ENCODE data around the gene PNN. TPM values are rescaled to one million over a fixed set of nuclear protein-coding genes. Genes with fewer than 3 reads are reported as not detected.

Gene PNN
- polyA plus RNA-seq, 1 donor (not counting 4 experiments of a cell fraction or from before 2014, with no cell fraction given): 30.6 TPM

DNA sequence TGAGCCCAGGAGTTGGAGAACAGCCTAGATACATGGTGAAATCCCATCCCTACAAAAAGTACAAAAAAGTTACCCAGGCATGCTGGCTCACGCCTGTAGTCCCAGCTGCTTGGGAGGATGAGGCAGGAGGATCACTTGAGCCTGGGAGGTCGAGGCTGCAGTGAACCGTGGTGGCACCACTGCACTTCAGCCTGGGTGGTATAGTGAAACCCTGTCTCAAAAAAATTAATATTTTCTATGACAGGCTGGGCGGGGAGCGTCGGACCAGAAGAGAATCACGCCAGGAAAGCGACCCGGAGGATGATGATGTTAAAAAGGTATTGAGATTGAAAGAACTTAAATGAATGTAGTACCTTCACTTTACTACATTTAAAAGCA lies 2.1 kb downstream of the PNN start:
- H3K36me3 ChIP-seq (ENCODE audit: control insufficient read depth in 2 of 2, extremely low read depth in 1 of 2, insufficient read depth in 2 of 2, low read length in 2 of 2): peaks cover 30 to 45% of the 10 kb centered on the region in 2 experiments
- no peak overlapping the region for H3K4me3 ChIP-seq (ENCODE audit: control insufficient read depth in 2 of 3, extremely low read depth in 1 of 3, insufficient read depth in 2 of 3, low read depth in 1 of 3, low read length in 3 of 3)
- no peaks in the 10 kb centered on the region for H3K9me1 ChIP-seq (ENCODE audit: control insufficient read depth, extremely low read depth, insufficient read depth, low read length)
- dilution Hi-C loops (cut with MboI; ENCODE audit: extremely low pct_ligation_motif_present, low sequenced_read_pairs): no loop called here
- no peak overlapping the region for H3K9ac ChIP-seq (ENCODE audit: control insufficient read depth, extremely low read depth, insufficient read depth, low read length)
- H2AFZ ChIP-seq (ENCODE audit: control insufficient read depth, low read length): no peak overlapping the region
- peaks cover 47% of the 10 kb centered on the region for H3K79me2 ChIP-seq (ENCODE audit: control insufficient read depth, insufficient read depth, low read length)
- H3K9me3 ChIP-seq (ENCODE audit: control insufficient read depth, low read depth, low read length): no peaks in the 10 kb centered on the region
- no peak overlapping the region for H3K4me2 ChIP-seq (ENCODE audit: control insufficient read depth, extremely low read depth, insufficient read depth, low read depth, low read length)
- no peak for FAIRE-seq
- DNase-seq (ENCODE audit: low read depth, low spot score): no peak
- no peaks in the 10 kb centered on the region for H4K20me1 ChIP-seq (ENCODE audit: control insufficient read depth, extremely low read depth, insufficient read depth, low read length)
- no peak for TF ChIP-seq CTCF (optimal IDR thresholded peaks at IDR 0.05 in 1 of 3, IDR thresholded peaks at IDR 0.05 in 1 of 3, conservative IDR thresholded peaks at IDR 0.05 in 1 of 3; ENCODE audit: extremely low read depth in 1 of 3, insufficient read depth in 2 of 3, low read length in 3 of 3)
- TF ChIP-seq EZH2 (IDR thresholded peaks at IDR 0.05; ENCODE audit: low read length): no peak
- H3K27me3 ChIP-seq (ENCODE audit: control insufficient read depth, extremely low read depth, insufficient read depth, low read length): no peaks in the 10 kb centered on the region
- H3K4me1 ChIP-seq (ENCODE audit: control insufficient read depth, extremely low read depth, insufficient read depth, low read length): peaks cover 10% of the 10 kb centered on the region
- no peak overlapping the region for H3K27ac ChIP-seq (ENCODE audit: control insufficient read depth, insufficient read depth, low read length)

DNA sequence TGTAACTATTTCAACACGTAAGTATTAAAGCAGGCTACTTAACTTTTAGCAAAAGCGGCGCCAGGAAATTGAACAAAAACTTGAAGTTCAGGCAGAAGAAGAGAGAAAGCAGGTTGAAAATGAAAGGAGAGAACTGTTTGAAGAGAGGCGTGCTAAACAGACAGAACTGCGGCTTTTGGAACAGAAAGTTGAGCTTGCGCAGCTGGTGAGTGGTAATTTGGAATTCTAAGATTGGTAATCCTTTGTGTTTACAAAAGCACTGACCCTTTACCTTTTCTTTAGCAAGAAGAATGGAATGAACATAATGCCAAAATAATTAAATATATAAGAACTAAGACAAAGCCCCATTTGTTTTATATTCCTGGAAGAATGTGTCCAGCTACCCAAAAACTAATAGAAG lies 4.0 kb downstream of the PNN start:
- peaks cover 47% of the 10 kb centered on the region for H3K79me2 ChIP-seq (ENCODE audit: control insufficient read depth, insufficient read depth, low read length)
- H3K4me1 ChIP-seq (ENCODE audit: control insufficient read depth, extremely low read depth, insufficient read depth, low read length): peaks cover 10% of the 10 kb centered on the region
- no peak overlapping the region for H3K27ac ChIP-seq (ENCODE audit: control insufficient read depth, insufficient read depth, low read length)
- no peak overlapping the region for H2AFZ ChIP-seq (ENCODE audit: control insufficient read depth, low read length)
- H4K20me1 ChIP-seq (ENCODE audit: control insufficient read depth, extremely low read depth, insufficient read depth, low read length): no peaks in the 10 kb centered on the region
- no peak overlapping the region for H3K9ac ChIP-seq (ENCODE audit: control insufficient read depth, extremely low read depth, insufficient read depth, low read length)
- H3K9me3 ChIP-seq (ENCODE audit: control insufficient read depth, low read depth, low read length): no peaks in the 10 kb centered on the region
- dilution Hi-C loops (cut with MboI; ENCODE audit: extremely low pct_ligation_motif_present, low sequenced_read_pairs): no loop called here
- no peaks in the 10 kb centered on the region for H3K27me3 ChIP-seq (ENCODE audit: control insufficient read depth, extremely low read depth, insufficient read depth, low read length)
- TF ChIP-seq EZH2 (IDR thresholded peaks at IDR 0.05; ENCODE audit: low read length) (no peak), CTCF (optimal IDR thresholded peaks at IDR 0.05 in 1 of 3, IDR thresholded peaks at IDR 0.05 in 1 of 3, conservative IDR thresholded peaks at IDR 0.05 in 1 of 3; ENCODE audit: extremely low read depth in 1 of 3, insufficient read depth in 2 of 3, low read length in 3 of 3) (no peak)
- FAIRE-seq (no peak), DNase-seq (ENCODE audit: low read depth, low spot score) (no peak)
- H3K36me3 ChIP-seq (ENCODE audit: control insufficient read depth in 2 of 2, extremely low read depth in 1 of 2, insufficient read depth in 2 of 2, low read length in 2 of 2): peaks cover 32 to 55% of the 10 kb centered on the region in 2 experiments
- H3K4me2 ChIP-seq (ENCODE audit: control insufficient read depth, extremely low read depth, insufficient read depth, low read depth, low read length): no peak overlapping the region
- H3K4me3 ChIP-seq (ENCODE audit: control insufficient read depth in 2 of 3, extremely low read depth in 1 of 3, insufficient read depth in 2 of 3, low read depth in 1 of 3, low read length in 3 of 3): no peak overlapping the region
- H3K9me1 ChIP-seq (ENCODE audit: control insufficient read depth, extremely low read depth, insufficient read depth, low read length): no peaks in the 10 kb centered on the region

All from keratinocyte (primary cell).